GM13976 (cell line): ENCODE measurements around the gene IMMP2L.
"Not testable (repeated sequence)": the region's sequence is repeated elsewhere in the genome, so short reads cannot be mapped to it uniquely, and the experiment has no call there.

Experiments
- DNase-seq: peaks from one replicate; pipeline ENCODE4 v3.0.0; 2012; ENCODE audit warnings: low spot score
- CTCF ChIP-seq: IDR thresholded peaks from 2 replicates; pipeline ENCODE4 v1.5.1; 2012; ENCODE audit warnings: borderline replicate concordance, mild to moderate bottlenecking; ENCODE audit not compliant: insufficient read depth; ENCODE audit errors: extremely low read depth, missing control alignments, control extremely low read depth
- in situ Hi-C: fragments of 300-500 bp; cut with MboI; formaldehyde crosslinking; loops from one replicate; pipeline ENCODE4 v1.12.0; 2022; ENCODE audit warnings: low sequenced_read_pairs, mixed read lengths, inconsistent platforms; ENCODE audit not compliant: unreplicated experiment

Gene IMMP2L

DNA sequence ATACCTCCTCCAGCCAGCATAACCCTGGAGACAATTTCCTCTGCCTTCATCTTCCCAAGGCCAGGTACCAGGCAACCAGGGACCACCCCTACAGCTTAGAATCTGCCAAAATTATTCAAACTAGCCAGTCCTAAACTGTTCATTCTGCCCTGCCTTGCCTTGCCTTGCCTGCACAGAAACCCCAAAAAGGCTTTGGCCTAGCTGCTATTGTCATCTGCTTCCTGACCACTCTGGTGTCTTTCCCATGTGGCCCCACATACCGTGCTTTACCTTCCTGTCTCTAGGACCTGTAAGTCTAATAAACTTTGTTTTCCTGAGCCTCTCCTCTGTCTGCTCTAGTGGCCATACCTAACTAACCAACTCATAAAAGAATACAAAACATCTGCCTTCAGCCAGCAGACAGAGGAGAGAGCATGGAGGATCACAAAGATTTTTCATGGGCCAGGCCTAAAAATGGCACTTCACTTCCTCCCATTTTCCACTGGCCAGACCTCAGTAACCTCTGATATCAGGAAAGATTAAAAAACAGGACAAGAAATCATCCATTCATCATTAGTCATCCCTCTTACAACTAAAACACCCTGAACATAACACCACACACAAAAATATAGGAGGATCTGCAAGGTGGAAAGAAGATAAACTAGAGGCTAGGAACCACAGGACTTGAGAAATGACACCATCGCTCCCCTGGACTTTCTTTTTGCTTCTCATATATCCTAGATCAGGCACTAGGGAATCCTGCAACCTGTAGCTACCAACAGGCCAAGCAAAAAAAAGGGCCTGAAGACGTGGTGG lies 51.5 kb downstream of the IMMP2L start:
- in situ Hi-C loops = no loop called here
- TF ChIP-seq CTCF = no peak
- DNase-seq = no peak

GRCh38 chr7:111510062-111510461 lies 52.2 kb downstream of the IMMP2L start:
- no peak for TF ChIP-seq CTCF

GRCh38 chr7:111509288-111509687 lies 53.0 kb downstream of the IMMP2L start:
- no peak for DNase-seq
- no peak for TF ChIP-seq CTCF
- in situ Hi-C loops = no loop called here

More at GRCh38 chr7:111510062-111510461, 52.2 kb downstream of the IMMP2L start:
- no peak for DNase-seq
- in situ Hi-C loops = no loop called here

GRCh38 chr7:111508387-111508786 lies 53.9 kb downstream of the IMMP2L start:
- no peak for TF ChIP-seq CTCF
- in situ Hi-C loops = no loop called here
- no peak for DNase-seq

- DNase-seq, in situ Hi-C loops: not testable (repeated sequence)
These were observed 56.9 kb downstream of the IMMP2L start for GRCh38 chr7:111505422-111505821.

- DNase-seq, in situ Hi-C loops: not testable (repeated sequence)
These were observed 60.5 kb downstream of the IMMP2L start for GRCh38 chr7:111501799-111502198.

DNA sequence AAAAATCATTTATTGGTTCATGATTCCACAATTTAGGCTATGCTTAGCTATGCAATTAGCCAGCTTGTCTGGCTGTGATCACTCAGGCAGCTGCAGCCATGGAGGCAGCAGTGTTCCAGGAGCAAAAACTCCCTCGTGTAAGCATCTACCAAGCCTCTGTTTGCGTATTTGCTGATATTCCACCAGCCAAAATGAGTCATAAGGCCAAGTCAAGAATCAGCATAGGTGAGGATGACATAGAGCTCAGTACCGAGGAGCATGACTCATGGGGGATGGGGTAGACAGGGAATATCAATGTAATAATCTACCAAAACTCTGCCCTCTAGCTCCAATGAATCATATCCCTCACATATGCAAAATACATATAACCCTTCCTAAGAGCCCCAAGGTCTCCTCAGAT lies 63.3 kb downstream of the IMMP2L start:
- in situ Hi-C loops = loop anchor here (25.0 kb wide), 1 partner anchor 412 kb away; the partner anchor contains the start of gene LRRN3
- DNase-seq = no peak
- no peak for TF ChIP-seq CTCF
